Myocyte (in vitro differentiated cells): ENCODE measurements around the gene RALGAPB. TPM values are rescaled to one million over a fixed set of nuclear protein-coding genes. Genes with fewer than 3 reads are reported as not detected.
A peak's percentile ranks its signal among the peaks of the same experiment; 100 is the strongest.
"Not testable (repeated sequence)": the region's sequence is repeated elsewhere in the genome, so short reads cannot be mapped to it uniquely, and the experiment has no call there.

Source experiments
- DNase-seq: peaks from one replicate; pipeline ENCODE4 v3.0.0-alpha.2; 2012; ENCODE audit warnings: low read depth
- total RNA-seq: library from RNA; depleted of rRNA; stranded (reverse); fragments of >200 nt; gene quantifications from 2 replicates; pipeline ENCODE4 v1.2.3, GENCODE V29; 2014

Gene RALGAPB
- total RNA-seq, 1 donor from 2014 or later, result 24.3 TPM

GRCh38 chr20:38581013-38581412 is 108.4 kb downstream of the RALGAPB start, which contains the start of gene ADIG:
Gene ADIG, plus strand, starts transcription at chr20:38581197. Its CDS starts 54 bp downstream, at chr20:38581251.
- DNase-seq, result peak; percentile 52

DNA sequence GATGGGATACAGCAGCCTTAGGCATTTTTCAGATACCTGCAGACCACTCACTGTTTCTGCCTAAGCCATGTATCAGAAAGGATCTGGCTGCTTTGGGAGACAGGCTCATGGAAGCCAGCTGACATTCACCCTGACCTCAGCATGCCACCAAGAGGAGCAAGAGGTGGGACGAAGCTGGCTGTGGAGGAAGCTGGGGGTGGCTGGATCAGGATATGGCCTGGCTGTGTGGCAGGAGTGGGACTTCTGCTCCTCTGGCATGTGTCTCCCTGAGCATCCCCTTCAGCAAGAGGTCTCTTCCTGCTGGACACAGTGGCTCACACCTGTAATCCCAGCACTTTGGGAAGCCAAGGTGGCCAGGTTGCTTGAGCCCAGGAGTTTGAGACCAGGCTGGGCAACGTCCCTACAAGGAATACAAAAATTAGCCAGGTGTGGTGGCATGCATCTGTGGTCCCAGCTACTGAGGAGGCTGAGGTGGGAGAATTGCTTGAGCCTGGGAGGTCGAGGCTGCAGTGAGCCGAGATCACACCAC is 109.3 kb downstream of the RALGAPB start:
- DNase-seq, result no peak

- DNase-seq, result no peak
Measured at GRCh38 chr20:38583306-38583705, 110.7 kb downstream of the RALGAPB start.

GRCh38 chr20:38584099-38584763 is 111.6 kb downstream of the RALGAPB start:
- no peak for DNase-seq

- DNase-seq, result no peak
Measured at GRCh38 chr20:38585404-38586180, 112.9 kb downstream of the RALGAPB start.

DNA sequence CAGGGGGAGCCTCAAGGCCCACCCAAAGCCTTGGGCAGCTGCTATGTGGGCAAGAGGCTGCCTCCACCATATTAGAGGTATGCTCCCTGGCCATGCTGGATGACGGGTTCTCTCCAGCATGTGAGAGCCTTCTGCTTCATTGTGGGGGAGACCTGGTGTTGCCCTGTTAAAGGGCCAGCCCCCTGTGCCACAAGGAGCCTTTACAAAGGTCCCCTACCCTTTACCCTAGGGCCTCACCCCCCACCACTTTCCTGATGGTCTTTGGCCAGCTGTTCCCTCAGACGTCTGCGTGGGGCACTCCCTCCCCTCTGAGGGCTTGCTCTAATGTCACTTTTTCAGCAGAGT is 113.5 kb downstream of the RALGAPB start:
- DNase-seq, result no peak

DNA sequence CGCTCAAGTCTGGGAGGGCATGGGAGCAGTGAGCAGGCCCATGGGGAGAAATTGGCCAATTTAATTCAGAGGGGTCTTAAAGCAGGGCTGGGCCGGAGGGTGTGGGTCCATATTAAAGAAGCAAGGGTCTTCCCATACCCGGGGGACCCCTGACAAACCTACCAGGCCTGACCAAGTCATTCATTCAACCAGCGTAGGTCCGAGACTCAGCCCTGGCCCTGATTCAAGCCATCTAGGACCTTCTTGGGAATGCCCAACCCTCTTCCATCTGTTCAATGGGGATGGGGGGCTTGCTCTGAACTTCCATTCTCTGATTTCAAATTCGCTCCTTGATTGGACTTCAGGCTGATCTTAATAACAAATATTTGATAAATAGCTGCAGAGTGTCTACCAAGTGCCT is 115.7 kb downstream of the RALGAPB start:
- DNase-seq, result no peak

DNA sequence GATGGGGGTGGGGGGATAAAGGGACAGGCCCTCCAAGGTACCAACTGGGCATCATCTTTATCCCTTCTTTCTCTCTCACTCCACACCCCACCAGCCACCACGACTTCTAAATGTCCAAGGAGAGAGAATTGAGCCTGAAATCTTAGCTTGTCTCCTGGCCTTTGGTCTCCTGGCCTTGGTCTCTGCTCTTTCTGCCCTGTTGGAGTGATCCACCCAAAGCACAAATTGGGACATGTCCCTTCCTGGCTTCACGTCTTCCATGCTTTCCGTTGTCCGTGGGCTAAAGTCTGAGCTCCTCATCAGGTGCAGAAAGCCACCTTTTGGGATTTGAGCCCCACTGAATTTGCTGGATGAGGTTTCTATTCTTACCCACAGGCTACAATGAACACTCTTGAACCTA is 116.7 kb downstream of the RALGAPB start:
- DNase-seq, result no peak

DNA sequence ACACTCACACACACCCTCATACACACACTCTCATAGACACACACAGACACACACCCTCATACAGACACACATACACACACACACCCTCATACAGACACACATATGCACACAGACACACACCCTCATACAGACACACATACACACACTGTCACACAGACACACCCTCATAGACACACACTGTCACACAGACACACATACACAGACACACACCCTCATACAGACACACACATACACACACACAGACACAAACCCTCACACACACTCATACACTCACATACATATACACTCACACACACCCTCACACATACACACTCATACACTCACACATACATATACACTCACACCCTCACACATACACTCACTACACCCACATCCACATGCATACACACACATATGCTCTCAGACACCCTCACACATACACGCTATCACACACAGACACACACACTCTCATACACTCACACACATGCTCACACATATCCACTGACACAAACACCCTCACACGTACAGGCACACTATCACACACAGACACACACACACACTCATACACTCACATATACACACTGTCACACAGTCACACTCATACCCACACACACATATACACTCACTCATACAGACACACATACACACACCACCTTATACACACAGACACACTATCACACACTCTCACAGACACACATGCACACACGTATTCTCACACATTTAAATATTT is 117.5 kb downstream of the RALGAPB start:
- DNase-seq, result no peak

DNA sequence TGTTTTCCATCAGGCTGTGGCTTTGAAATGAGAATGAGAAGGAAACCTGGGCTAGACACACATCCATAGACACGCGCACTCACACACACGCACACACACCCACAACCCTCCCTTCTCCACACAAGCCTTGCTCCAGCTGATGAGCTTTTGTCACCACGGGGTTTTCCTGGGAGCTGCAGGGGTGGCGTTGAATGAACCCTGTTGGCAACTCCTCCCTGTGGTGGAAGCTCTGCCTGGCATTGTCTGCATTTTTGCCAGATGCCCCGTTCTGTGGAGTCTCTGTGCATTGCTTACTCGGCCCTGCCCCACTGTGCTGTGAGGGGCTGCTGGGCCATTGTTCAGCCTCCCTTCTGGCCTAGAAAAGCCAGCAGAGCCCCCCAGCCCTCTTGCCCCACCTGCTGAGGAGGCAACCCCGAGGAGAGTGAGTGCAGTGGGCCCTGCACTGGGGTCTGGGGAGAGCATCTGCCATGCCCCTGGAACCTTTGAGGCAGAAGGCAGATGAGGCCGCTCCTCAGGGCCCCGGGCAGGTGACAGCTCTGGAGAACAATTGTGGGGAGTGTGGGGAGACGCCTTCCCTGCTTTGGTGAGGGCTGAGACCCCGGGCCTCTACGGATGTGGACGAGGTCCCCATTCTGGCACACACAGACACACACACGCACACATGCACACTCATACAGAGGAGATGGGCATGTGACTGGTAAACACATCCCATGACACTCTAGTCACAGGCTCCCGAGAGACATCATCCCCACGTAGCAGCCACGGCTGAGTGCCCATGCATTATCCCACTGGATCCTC is 118.2 kb downstream of the RALGAPB start:
- DNase-seq, result peak; percentile 31

DNA sequence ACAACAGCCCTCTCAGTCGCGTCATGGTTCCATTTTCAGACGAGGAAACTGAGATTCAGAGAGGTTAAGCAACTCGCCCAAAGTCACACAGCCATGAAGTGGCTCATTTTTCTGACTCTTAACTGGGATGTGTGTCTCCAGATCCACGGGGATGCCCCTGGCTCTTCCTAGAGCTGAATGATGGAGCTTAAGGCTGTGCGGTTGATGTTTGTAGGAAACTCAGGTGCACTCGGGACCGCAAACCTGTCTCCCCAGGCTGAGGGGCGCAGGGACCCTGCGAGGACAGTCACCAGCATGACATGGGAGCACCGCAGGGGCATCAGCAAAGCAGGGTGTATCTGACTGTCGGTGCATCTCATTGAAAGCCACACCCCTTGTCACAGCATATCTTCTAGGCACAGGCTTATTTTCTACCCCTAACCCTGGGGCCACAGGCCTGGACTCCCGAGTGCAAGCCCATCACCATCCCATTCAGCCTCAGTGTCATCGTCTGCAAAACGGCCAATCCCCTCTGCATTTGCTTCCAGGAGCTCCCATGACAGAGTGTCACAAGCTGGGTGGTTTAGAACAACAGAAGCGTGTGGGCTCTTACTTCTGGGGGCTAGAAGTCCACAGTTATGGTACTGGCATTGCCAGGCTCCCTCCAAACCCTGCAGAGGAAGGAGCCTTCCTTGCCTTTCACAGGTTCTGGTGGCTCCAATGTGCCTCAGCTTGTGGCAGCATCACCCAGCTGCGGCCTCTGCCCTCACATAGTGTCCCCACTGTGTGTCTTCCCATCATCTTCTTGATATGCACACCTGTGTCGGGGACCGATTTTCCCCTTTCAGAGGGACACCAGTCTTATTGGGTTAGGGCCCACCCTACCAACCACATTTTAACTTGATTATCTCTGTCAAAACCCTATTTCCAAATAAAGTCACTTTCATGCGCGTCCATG is 119.1 kb downstream of the RALGAPB start:
- DNase-seq, result no peak

DNA sequence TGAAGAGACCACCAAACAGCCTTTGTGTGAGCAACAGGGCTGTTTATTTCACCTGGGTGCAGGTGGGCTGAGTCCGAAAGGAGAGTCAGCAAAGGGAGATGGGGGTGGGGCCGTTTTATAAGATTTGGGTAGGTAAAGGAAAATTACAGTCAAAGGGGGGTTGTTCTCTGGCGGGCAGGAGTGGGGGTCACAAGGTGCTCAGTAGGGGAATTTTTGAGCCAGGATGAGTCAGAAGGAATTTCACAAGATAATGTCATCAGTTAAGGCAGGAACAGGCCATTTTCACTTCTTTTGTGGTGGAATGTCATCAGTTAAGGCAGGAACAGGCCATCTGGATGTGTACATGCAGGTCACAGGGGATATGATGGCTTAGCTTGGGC is 119.8 kb downstream of the RALGAPB start:
- DNase-seq, result not testable (repeated sequence)

DNA sequence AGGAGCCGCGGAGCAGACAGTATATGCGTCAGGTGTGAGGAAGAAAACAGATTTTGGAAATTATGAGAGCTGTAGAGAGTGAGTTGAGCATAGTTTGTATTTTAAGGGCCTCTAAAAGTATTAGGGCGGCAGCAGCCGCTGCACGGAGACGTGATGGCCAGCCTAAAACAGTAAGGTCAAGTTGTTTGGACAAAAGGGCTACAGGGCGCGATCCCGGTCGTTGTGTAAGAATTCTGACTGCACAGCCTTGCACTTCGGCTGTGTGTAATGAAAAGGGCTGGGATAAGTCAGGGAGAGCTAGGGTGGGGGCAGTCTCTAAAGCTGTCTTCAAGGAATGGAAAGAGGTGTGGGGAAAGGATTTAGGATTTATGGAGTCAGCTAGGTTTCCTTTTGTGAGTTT is 121.6 kb downstream of the RALGAPB start:
- not testable (repeated sequence) for DNase-seq

- not testable (repeated sequence) for DNase-seq
Measured at GRCh38 chr20:38595886-38596285, 123.2 kb downstream of the RALGAPB start.

DNA sequence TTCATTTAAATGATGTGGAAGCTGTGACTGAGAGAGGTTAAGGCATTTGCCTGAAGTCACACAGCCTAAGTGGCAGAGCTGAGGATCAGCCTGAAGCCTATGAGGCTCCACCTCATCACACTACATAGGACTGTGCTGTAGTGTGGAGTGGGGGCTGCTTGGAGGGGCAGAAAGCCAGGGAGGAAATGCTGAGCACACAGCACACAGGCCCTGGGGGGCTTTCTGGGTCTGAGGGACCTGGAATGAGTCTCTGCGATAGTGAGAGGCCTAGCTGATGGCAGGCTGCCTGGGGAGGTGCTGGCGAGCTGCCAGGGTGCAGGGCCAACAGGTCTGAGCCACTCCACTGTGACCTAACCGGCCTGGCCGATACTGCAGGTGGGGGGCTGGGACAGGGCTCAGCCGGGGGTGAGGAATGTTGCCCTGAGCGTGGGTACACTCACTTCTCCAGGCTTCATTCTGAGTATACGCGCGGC is 126.8 kb downstream of the RALGAPB start:
- DNase-seq, result no peak

DNA sequence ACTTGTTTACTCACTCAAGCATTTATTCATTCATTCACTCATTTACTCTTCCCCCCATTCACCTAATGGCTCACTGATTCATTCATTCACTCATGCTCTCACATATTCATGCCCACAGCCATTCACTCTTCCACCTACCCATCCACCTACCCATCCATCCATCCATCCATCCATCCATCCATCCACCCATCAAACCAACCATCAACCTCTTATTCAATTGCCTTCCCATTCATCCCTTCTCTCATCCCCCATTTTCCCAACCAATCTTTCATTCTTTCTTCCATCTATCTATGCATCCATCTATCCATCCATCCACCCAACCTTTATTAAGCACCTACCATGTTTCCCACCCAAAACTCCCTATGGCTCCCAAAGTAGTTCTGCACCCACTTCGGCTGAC is 127.4 kb downstream of the RALGAPB start:
- DNase-seq, result no peak

GRCh38 chr20:38601216-38602184 is 128.9 kb downstream of the RALGAPB start, which contains the start of gene ARHGAP40:
Gene ARHGAP40, plus strand, starts transcription at chr20:38601809.
- DNase-seq, result no peak

GRCh38 chr20:38602185-38602581 is 129.5 kb downstream of the RALGAPB start:
- no peak for DNase-seq

- no peak for DNase-seq
Measured at GRCh38 chr20:38603286-38603685, 130.6 kb downstream of the RALGAPB start.
